Neuronal stem cell (in vitro differentiated cells): Measurements from ENCODE around the gene VPS54. TPM values are rescaled to one million over a fixed set of nuclear protein-coding genes. Genes with fewer than 3 reads are reported as not detected.
A peak's percentile ranks its signal among the peaks of the same experiment; 100 is the strongest.

ENCODE experiments used
- DNase-seq: peaks from one replicate; pipeline ENCODE4 v3.0.0-alpha.2; 2013; ENCODE audit warnings: low spot score
- H2AFZ ChIP-seq: one replicate; pipeline ENCODE4 v1.6.1; 2013; ENCODE audit warnings: mild to moderate bottlenecking, low read length, inconsistent platforms
- H2AK5ac ChIP-seq: 2 replicates; pipeline ENCODE4 v1.6.1; 2013; ENCODE audit warnings: low read depth, mild to moderate bottlenecking, inconsistent platforms, low read length, moderate library complexity, mixed read lengths
- H2BK120ac ChIP-seq: 2 replicates; pipeline ENCODE4 v1.6.1; 2013; ENCODE audit warnings: low read depth, mild to moderate bottlenecking, inconsistent platforms, low read length, moderate library complexity, mixed read lengths
- H2BK12ac ChIP-seq: one replicate; pipeline ENCODE4 v1.6.1; 2013; ENCODE audit warnings: low read length, inconsistent platforms
- H2BK15ac ChIP-seq: 2 replicates; pipeline ENCODE4 v1.6.1; 2013; ENCODE audit warnings: mild to moderate bottlenecking, low read length, inconsistent platforms, mixed read lengths
- H2BK5ac ChIP-seq: one replicate; pipeline ENCODE4 v1.6.1; 2013; ENCODE audit warnings: inconsistent platforms, mild to moderate bottlenecking, low read length, moderate library complexity
- H3K14ac ChIP-seq: one replicate; pipeline ENCODE4 v1.6.1; 2013; ENCODE audit warnings: low read length, inconsistent platforms
- H3K18ac ChIP-seq: 2 replicates; pipeline ENCODE4 v1.6.1; 2013; ENCODE audit warnings: low read length, inconsistent platforms
- H3K23ac ChIP-seq: 2 replicates; pipeline ENCODE4 v1.6.1; 2013; ENCODE audit warnings: low read depth, mild to moderate bottlenecking, mixed read lengths, low read length, inconsistent platforms; ENCODE audit not compliant: poor library complexity
- H3K27ac ChIP-seq: replicated peaks from 3 replicates; pipeline ENCODE4 v1.5.1; 2013; ENCODE audit warnings: low read length, inconsistent platforms
- H3K27me3 ChIP-seq, 3 experiments: 2 replicates each; pipeline ENCODE4 v1.6.1; 2013; ENCODE audit warnings: low read length in 3 of 3, mild to moderate bottlenecking in 2 of 3, inconsistent platforms in 1 of 3, low read depth in 1 of 3, mixed read lengths in 1 of 3, moderate library complexity in 1 of 3; ENCODE audit not compliant: control insufficient read depth in 3 of 3, insufficient read depth in 3 of 3
- H3K36me3 ChIP-seq, 2 donors: replicated peaks in 1 of 2; 2 replicates each; pipeline ENCODE4 v1.6.1; 2013; ENCODE audit warnings: low read length in 2 of 2; ENCODE audit not compliant: control insufficient read depth in 2 of 2, insufficient read depth in 2 of 2
- H3K4ac ChIP-seq: 2 replicates; pipeline ENCODE4 v1.6.1; 2013; ENCODE audit warnings: inconsistent platforms, mild to moderate bottlenecking, low read length, moderate library complexity
- H3K4me1 ChIP-seq, 2 donors: 1 replicate in 1 of 2; 2 replicates in 1 of 2; pipeline ENCODE4 v1.6.1; 2013; ENCODE audit warnings: low read length in 2 of 2, low read depth in 1 of 2; ENCODE audit not compliant: control insufficient read depth in 2 of 2, insufficient read depth in 1 of 2
- H3K4me2 ChIP-seq: one replicate; pipeline ENCODE4 v1.6.1; 2013; ENCODE audit warnings: mild to moderate bottlenecking, low read length, inconsistent platforms; ENCODE audit not compliant: insufficient read depth, poor library complexity, severe bottlenecking
- H3K4me3 ChIP-seq, 2 donors: 2 replicates each; pipeline ENCODE4 v1.5.1; 2013; ENCODE audit warnings: low read length in 2 of 2, mild to moderate bottlenecking in 2 of 2, inconsistent platforms in 1 of 2, moderate library complexity in 1 of 2
- H3K79me1 ChIP-seq: one replicate; pipeline ENCODE4 v1.6.1; 2013; ENCODE audit warnings: low read depth, mild to moderate bottlenecking, inconsistent platforms, low read length, moderate library complexity
- H3K9ac ChIP-seq: one replicate; pipeline ENCODE4 v1.6.1; 2013; ENCODE audit warnings: mild to moderate bottlenecking, low read depth, low read length, inconsistent platforms; ENCODE audit not compliant: poor library complexity
- H3K9me3 ChIP-seq, 2 donors: replicated peaks in 1 of 2; 2 replicates each; pipeline versions ENCODE3 to v1.6.1; 2013; ENCODE audit warnings: low read length in 2 of 2, mild to moderate bottlenecking in 2 of 2, inconsistent platforms in 1 of 2, low read depth in 1 of 2, mixed read lengths in 1 of 2, moderate library complexity in 1 of 2; ENCODE audit not compliant: control insufficient read depth in 2 of 2, insufficient read depth in 1 of 2
- H4K8ac ChIP-seq: one replicate; pipeline ENCODE4 v1.6.1; 2013; ENCODE audit warnings: low read depth, mild to moderate bottlenecking, inconsistent platforms, low read length, moderate library complexity
- H4K91ac ChIP-seq: one replicate; pipeline ENCODE4 v1.6.1; 2013; ENCODE audit warnings: low read length, low read depth, mild to moderate bottlenecking, inconsistent platforms; ENCODE audit not compliant: poor library complexity
- WGBS, 2 donors: extraction: QIAGEN DNeasy Blood & Tissue Kit; methylation state at CpG; one replicate each; pipeline ENCODE4 v1.1.7; 2013; ENCODE audit warnings: missing lambda C conversion rate in 2 of 2, mixed read lengths in 1 of 2; ENCODE audit not compliant: insufficient read length in 2 of 2, insufficient replicate concordance in 1 of 2; ENCODE audit errors: extremely low coverage in 2 of 2; 5-methylcytosine and 5-hydroxymethylcytosine counted together
- polyA plus RNA-seq, 2 experiments: library from polyadenylated mRNA; stranded (reverse); fragments of 200-250 nt; gene quantifications; one replicate each; pipeline ENCODE4 v1.2.3, GENCODE V29; 2013

The VPS54 gene, protein sequence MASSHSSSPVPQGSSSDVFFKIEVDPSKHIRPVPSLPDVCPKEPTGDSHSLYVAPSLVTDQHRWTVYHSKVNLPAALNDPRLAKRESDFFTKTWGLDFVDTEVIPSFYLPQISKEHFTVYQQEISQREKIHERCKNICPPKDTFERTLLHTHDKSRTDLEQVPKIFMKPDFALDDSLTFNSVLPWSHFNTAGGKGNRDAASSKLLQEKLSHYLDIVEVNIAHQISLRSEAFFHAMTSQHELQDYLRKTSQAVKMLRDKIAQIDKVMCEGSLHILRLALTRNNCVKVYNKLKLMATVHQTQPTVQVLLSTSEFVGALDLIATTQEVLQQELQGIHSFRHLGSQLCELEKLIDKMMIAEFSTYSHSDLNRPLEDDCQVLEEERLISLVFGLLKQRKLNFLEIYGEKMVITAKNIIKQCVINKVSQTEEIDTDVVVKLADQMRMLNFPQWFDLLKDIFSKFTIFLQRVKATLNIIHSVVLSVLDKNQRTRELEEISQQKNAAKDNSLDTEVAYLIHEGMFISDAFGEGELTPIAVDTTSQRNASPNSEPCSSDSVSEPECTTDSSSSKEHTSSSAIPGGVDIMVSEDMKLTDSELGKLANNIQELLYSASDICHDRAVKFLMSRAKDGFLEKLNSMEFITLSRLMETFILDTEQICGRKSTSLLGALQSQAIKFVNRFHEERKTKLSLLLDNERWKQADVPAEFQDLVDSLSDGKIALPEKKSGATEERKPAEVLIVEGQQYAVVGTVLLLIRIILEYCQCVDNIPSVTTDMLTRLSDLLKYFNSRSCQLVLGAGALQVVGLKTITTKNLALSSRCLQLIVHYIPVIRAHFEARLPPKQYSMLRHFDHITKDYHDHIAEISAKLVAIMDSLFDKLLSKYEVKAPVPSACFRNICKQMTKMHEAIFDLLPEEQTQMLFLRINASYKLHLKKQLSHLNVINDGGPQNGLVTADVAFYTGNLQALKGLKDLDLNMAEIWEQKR
- polyA plus RNA-seq (2013, experiment 1 of 2): 19.8 TPM
- 20.0 TPM for polyA plus RNA-seq (2013, experiment 2 of 2)

DNA sequence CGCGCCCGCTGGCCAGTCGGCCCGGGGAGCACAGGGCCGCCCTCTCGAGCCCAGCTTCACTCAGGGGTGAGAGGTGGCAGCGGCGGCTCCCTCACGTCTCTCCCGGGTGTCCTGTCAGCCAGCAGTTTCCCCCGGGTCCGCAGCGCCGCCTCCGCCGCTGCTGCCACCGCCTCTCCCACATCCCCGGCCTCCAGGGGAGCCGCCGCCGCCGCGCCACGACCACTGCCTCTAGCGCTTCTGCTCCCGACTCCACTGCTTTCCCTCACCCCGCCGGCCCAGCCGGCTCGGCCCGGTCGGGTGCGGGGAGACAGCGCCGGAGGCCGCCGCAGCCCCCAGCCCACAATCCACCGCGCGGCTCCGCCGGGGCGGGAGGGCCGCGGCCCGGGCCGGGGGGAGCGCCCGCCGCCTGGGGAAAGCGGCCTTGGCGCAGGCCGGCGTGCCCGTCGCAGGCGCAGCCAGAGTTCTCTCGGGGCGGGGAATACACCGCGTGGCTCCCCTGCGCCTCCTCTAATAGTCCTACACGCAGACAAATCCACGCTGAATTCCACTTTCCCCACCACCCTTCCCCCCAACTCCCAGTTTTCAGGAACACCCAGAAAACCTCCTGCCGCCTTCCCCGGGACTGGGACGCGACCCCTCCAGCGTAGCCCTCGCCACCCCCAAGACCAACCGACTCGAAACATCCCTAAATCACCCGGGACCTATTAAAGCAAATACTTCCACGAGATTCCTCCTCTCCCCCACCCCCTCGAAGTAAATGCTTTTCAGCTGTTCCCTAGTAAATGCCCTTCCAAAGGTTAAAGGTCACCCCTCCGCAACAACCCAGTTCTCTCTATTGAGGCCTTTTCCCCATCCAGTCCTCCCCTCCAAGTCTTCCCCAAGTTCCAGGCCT is at the start of gene VPS54:
TSS of gene VPS54 (minus strand) at position 346 of the 892 bp plus-strand sequence. CDS start 35,429 bp downstream, outside the sequence.
- DNase-seq: peak; percentile 64
- Histone ChIP-seq H4K8ac (no peak within 1 kb of the TSS), H2BK120ac (peak within 1 kb of the TSS; percentile 91), H3K23ac (peak within 1 kb of the TSS; percentile 99), H2BK5ac (peak within 1 kb of the TSS; percentile 95), H3K4me2 (peak within 1 kb of the TSS; percentile 64), H2BK12ac (peak within 1 kb of the TSS; percentile 84), H3K9me3 (no peaks in the 10 kb centered on the region), H3K27ac (peak within 1 kb of the TSS; percentile 97), H2AK5ac (peak within 1 kb of the TSS; percentile 81), H4K91ac (peak within 1 kb of the TSS; percentile 72), H3K4ac (no peak within 1 kb of the TSS), H3K27me3 (no peaks in the 10 kb centered on the region), H3K36me3 (no peaks in the 10 kb centered on the region), H3K79me1 (peaks cover 6% of the 10 kb centered on the region), H3K4me3 (peak within 1 kb of the TSS; percentile 84 to 94), H3K14ac (peak within 1 kb of the TSS; percentile 56), H2AFZ (peak within 1 kb of the TSS; percentile 88), H3K9ac (peak within 1 kb of the TSS; percentile 94), H3K4me1 (peaks cover 3 to 7% of the 10 kb centered on the region in 2 donors), H3K18ac (peak within 1 kb of the TSS; percentile 97), H2BK15ac (peak within 1 kb of the TSS; percentile 81)
- no CpG with 5 or more reads among the region's 77 CpGs for WGBS, 2 donors

GRCh38 chr2:64067326-64067725 is 48.1 kb upstream of the VPS54 start:
- Histone ChIP-seq H4K8ac (no peak overlapping the region), H3K23ac (no peak overlapping the region), H3K4ac (no peak overlapping the region), H3K36me3 (no peaks in the 10 kb centered on the region), H2BK12ac (no peak overlapping the region), H2BK5ac (no peak overlapping the region), H3K14ac (no peak overlapping the region), H2AK5ac (no peak overlapping the region), H3K9me3 (no peaks in the 10 kb centered on the region), H3K18ac (no peak overlapping the region), H2BK15ac (no peak overlapping the region), H3K9ac (no peak overlapping the region), H3K4me2 (no peak overlapping the region), H2AFZ (no peak overlapping the region), H3K4me1 (peaks cover 7 to 14% of the 10 kb centered on the region in 2 donors), H4K91ac (no peak overlapping the region), H3K27me3 (no peaks in the 10 kb centered on the region), H2BK120ac (no peak overlapping the region), H3K4me3 (no peak overlapping the region), H3K27ac (no peak overlapping the region), H3K79me1 (no peaks in the 10 kb centered on the region)
- no CpG with 5 or more reads among the region's 1 CpG for WGBS, 2 donors
- DNase-seq: no peak

GRCh38 chr2:64065516-64065915 is 46.3 kb upstream of the VPS54 start:
- Histone ChIP-seq H3K9ac (no peak overlapping the region), H3K14ac (no peak overlapping the region), H3K36me3 (no peaks in the 10 kb centered on the region), H4K8ac (no peak overlapping the region), H2AK5ac (no peak overlapping the region), H3K4me1 (peaks cover 7 to 14% of the 10 kb centered on the region in 2 donors), H4K91ac (no peak overlapping the region), H2BK5ac (no peak overlapping the region), H3K27me3 (no peaks in the 10 kb centered on the region), H2AFZ (peak overlapping the region; percentile 11), H3K79me1 (no peaks in the 10 kb centered on the region), H3K23ac (no peak overlapping the region), H3K4ac (no peak overlapping the region), H3K27ac (no peak overlapping the region), H3K4me2 (no peak overlapping the region), H2BK12ac (no peak overlapping the region), H3K4me3 (no peak overlapping the region), H2BK15ac (no peak overlapping the region), H3K18ac (no peak overlapping the region), H3K9me3 (no peaks in the 10 kb centered on the region), H2BK120ac (no peak overlapping the region)
- DNase-seq: no peak
- no CpG with 5 or more reads among the region's 6 CpGs for WGBS, 2 donors
